Left hindlimb (tissue), 1 donor: ENCODE data around the gene CRTC1.

Experiments
- DNase-seq: peaks from one replicate; pipeline ENCODE4 v3.0.0-alpha.2; 2018

CRTC1 gene

GRCh38 chr19:18750295-18750970 is 67.0 kb downstream of the CRTC1 start:
- no peak for DNase-seq

- DNase-seq: no peak
Measured at GRCh38 chr19:18751571-18751970, 68.1 kb downstream of the CRTC1 start.

- no peak for DNase-seq
Measured at GRCh38 chr19:18754501-18754900, 71.0 kb downstream of the CRTC1 start.

GRCh38 chr19:18756896-18757295 is 73.4 kb downstream of the CRTC1 start:
- no peak for DNase-seq

- no peak for DNase-seq
Measured at GRCh38 chr19:18759304-18759994, 76.0 kb downstream of the CRTC1 start.

- DNase-seq: no peak
Measured at GRCh38 chr19:18759995-18760426, 76.5 kb downstream of the CRTC1 start.

- no peak for DNase-seq
Measured at GRCh38 chr19:18760440-18761383, 77.2 kb downstream of the CRTC1 start.

- DNase-seq: no peak
Measured at GRCh38 chr19:18761531-18762110, 78.1 kb downstream of the CRTC1 start.

GRCh38 chr19:18762125-18763023 is 78.9 kb downstream of the CRTC1 start:
- peak; percentile 90 for DNase-seq

GRCh38 chr19:18763674-18764590 is 80.5 kb downstream of the CRTC1 start:
- no peak for DNase-seq

GRCh38 chr19:18764591-18765051 is 81.1 kb downstream of the CRTC1 start:
- no peak for DNase-seq

- DNase-seq: no peak
Measured at GRCh38 chr19:18765224-18765623, 81.7 kb downstream of the CRTC1 start.

- DNase-seq: no peak
Measured at GRCh38 chr19:18768046-18768771, 84.7 kb downstream of the CRTC1 start.

- no peak for DNase-seq
Measured at GRCh38 chr19:18768997-18769891, 85.8 kb downstream of the CRTC1 start.

- DNase-seq: no peak
Measured at GRCh38 chr19:18769989-18770528, 86.6 kb downstream of the CRTC1 start.

- DNase-seq: no peak
Measured at GRCh38 chr19:18770663-18771327, 87.3 kb downstream of the CRTC1 start.

- DNase-seq: no peak
Measured at GRCh38 chr19:18771328-18772242, 88.1 kb downstream of the CRTC1 start.
